Subcutaneous abdominal adipose tissue (tissue), 5 donors: Measurements from ENCODE around the gene AMZ2.
"Not testable (repeated sequence)": the region's sequence is repeated elsewhere in the genome, so short reads cannot be mapped to it uniquely, and the experiment has no call there.

Source experiments
- H3K27ac ChIP-seq: one replicate; pipeline ENCODE4 v1.7.0; 2013; ENCODE audit warnings: low read depth, mild to moderate bottlenecking, inconsistent platforms, low read length, moderate library complexity
- H3K27me3 ChIP-seq, 5 donors: one replicate each; pipeline ENCODE4 v1.7.0; 2013; ENCODE audit warnings: low read length in 5 of 5, inconsistent platforms in 1 of 5; ENCODE audit not compliant: control insufficient read depth in 5 of 5, insufficient read depth in 4 of 5
- H3K36me3 ChIP-seq, 5 donors: one replicate each; pipeline ENCODE4 v1.7.0; 2013; ENCODE audit warnings: low read length in 5 of 5; ENCODE audit not compliant: control insufficient read depth in 5 of 5, insufficient read depth in 5 of 5
- H3K4me1 ChIP-seq, 5 donors: one replicate each; pipeline ENCODE4 v1.7.0; 2013; ENCODE audit warnings: low read length in 5 of 5, mild to moderate bottlenecking in 3 of 5, moderate library complexity in 1 of 5; ENCODE audit not compliant: control insufficient read depth in 5 of 5, insufficient read depth in 5 of 5
- H3K4me3 ChIP-seq, 5 donors: one replicate each; pipeline ENCODE4 v1.7.0; 2013; ENCODE audit warnings: low read length in 5 of 5, low read depth in 1 of 5
- H3K9ac ChIP-seq, 5 donors: one replicate each; pipeline ENCODE4 v1.7.0; 2013; ENCODE audit warnings: low read length in 5 of 5, mild to moderate bottlenecking in 4 of 5, moderate library complexity in 3 of 5
- H3K9me3 ChIP-seq, 5 donors: one replicate each; pipeline ENCODE4 v1.7.0; 2013; ENCODE audit warnings: low read length in 5 of 5; ENCODE audit not compliant: control insufficient read depth in 5 of 5
- donor health status: healthy.
- donor health status: healthy.
- donor health status: healthy.
- donor health status: healthy.
- donor health status: healthy.

Gene AMZ2

DNA sequence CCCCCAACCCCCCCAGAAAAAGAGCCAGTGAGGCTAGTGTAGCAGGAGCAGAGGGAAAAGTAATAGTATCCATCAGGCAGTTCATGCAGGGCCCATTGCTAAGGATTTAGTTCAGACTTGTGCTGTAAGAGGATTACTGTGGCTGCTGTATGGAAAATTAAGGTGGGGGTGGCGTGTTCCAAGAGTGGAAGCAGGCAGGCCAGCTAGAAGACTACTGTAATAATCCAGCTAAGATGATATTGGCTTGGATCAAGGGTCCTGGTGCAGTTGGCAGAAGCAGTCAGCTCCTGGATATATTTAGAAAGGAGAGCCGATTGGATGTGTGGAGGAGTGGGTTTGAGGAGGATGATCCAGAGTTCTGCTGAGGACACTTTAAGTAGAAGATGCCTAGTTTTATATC is 14.6 kb downstream of the AMZ2 start:
- not testable (repeated sequence) for H3K4me3 ChIP-seq, H3K36me3 ChIP-seq, H3K27me3 ChIP-seq, H3K27ac ChIP-seq, H3K9ac ChIP-seq, H3K9me3 ChIP-seq
- peaks cover 0 to 13% (median 8%) of the 10 kb centered on the region in 5 donors for H3K4me1 ChIP-seq

- H3K9ac ChIP-seq, H3K36me3 ChIP-seq, H3K27me3 ChIP-seq, H3K27ac ChIP-seq, H3K9me3 ChIP-seq, H3K4me3 ChIP-seq: not testable (repeated sequence)
- peaks cover 0 to 13% (median 8%) of the 10 kb centered on the region in 5 donors for H3K4me1 ChIP-seq
Measured at GRCh38 chr17:68263101-68263681, 15.3 kb downstream of the AMZ2 start.

DNA sequence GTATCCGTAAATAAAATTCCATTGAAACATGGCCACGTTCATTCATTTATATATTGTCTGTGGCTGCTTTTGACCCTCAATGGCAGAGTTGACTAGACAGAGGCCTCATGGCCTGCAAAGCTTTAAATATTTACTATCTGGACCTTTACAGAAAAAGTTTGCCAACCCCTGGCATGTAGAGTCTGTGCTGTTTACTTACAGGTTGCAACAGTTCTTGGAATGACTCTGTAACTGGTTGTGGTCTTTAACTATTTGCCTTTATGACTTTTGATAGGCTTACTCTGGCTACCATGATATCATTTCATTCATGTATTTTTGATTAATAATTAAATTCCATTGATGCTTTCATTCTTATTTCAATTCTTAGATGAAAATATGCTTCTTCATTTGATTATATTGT is 18.0 kb downstream of the AMZ2 start:
- not testable (repeated sequence) for H3K9me3 ChIP-seq, H3K36me3 ChIP-seq, H3K4me1 ChIP-seq, H3K9ac ChIP-seq, H3K27me3 ChIP-seq, H3K27ac ChIP-seq, H3K4me3 ChIP-seq

- no peak overlapping the region for H3K27ac ChIP-seq
- no peaks in the 10 kb centered on the region for H3K4me1 ChIP-seq
- H3K36me3 ChIP-seq = peaks cover 0 to 7% (median 0%) of the 10 kb centered on the region in 5 donors
Measured at GRCh38 chr17:68273722-68274121, 25.9 kb downstream of the AMZ2 start.

DNA sequence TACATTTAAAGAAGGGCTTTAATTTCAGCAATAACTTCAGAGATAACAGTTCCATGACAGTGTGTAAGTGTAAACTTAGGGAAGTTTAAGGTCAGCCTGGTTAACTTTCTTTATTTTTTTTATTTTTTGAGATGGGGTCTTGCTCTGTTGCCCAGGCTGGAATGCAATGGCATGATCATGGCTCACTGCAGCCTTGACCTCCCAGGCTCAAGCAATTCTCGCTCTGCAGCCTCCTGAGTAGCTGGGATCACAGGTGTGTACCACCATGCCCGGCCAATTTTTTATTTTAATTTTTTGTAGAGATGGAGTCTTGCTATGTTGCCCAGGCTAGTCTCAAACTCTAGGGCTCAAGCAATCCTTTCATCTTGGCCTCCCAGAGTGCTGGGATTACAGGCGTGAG is 28.5 kb downstream of the AMZ2 start:
- H3K4me3 ChIP-seq, H3K36me3 ChIP-seq: not testable (repeated sequence)

More at GRCh38 chr17:68273722-68274121, 25.9 kb downstream of the AMZ2 start:
- Histone ChIP-seq H3K27me3 (no peaks in the 10 kb centered on the region), H3K9ac (no peak overlapping the region), H3K9me3 (peaks cover 4 to 9% (median 7%) of the 10 kb centered on the region in 5 donors), H3K4me3 (no peak overlapping the region)

GRCh38 chr17:68277807-68278206 is 30.0 kb downstream of the AMZ2 start:
- Histone ChIP-seq H3K4me1 (no peaks in the 10 kb centered on the region), H3K9me3 (peaks cover 4 to 9% (median 7%) of the 10 kb centered on the region in 5 donors), H3K36me3 (peaks cover 0 to 7% (median 0%) of the 10 kb centered on the region in 5 donors), H3K9ac (no peak overlapping the region), H3K27me3 (no peaks in the 10 kb centered on the region), H3K27ac (no peak overlapping the region), H3K4me3 (no peak overlapping the region)

More for the DNA sequence above, 28.5 kb downstream of the AMZ2 start:
- H3K9me3 ChIP-seq, H3K9ac ChIP-seq, H3K27ac ChIP-seq, H3K27me3 ChIP-seq, H3K4me1 ChIP-seq: not testable (repeated sequence)

DNA sequence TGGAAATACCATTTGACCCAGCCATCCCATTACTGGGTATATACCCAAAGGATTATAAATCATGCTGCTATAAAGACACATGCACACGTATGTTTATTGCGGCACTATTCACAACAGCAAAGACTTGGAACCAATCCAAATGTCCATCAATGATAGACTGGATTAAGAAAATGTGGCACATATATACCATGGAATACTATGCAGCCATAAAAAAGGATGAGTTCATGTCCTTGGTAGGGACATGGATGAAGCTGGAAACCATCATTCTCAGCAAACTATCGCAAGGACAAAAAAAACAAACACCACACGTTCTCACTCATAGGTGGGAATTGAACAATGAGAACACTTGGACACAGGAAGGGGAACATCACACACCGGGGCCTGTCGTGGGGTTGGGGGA is 34.1 kb downstream of the AMZ2 start:
- H3K36me3 ChIP-seq, H3K4me3 ChIP-seq, H3K9me3 ChIP-seq, H3K4me1 ChIP-seq, H3K27me3 ChIP-seq, H3K9ac ChIP-seq, H3K27ac ChIP-seq: not testable (repeated sequence)

GRCh38 chr17:68288375-68288774 is 40.5 kb downstream of the AMZ2 start:
- no peak overlapping the region for H3K4me3 ChIP-seq
- peaks cover 0 to 30% (median 24%) of the 10 kb centered on the region in 5 donors for H3K4me1 ChIP-seq
- H3K9ac ChIP-seq = no peak overlapping the region
- no peaks in the 10 kb centered on the region for H3K36me3 ChIP-seq
- H3K9me3 ChIP-seq = no peaks in the 10 kb centered on the region
- H3K27me3 ChIP-seq = peaks cover 3 to 16% (median 12%) of the 10 kb centered on the region in 5 donors
- H3K27ac ChIP-seq = no peak overlapping the region

DNA sequence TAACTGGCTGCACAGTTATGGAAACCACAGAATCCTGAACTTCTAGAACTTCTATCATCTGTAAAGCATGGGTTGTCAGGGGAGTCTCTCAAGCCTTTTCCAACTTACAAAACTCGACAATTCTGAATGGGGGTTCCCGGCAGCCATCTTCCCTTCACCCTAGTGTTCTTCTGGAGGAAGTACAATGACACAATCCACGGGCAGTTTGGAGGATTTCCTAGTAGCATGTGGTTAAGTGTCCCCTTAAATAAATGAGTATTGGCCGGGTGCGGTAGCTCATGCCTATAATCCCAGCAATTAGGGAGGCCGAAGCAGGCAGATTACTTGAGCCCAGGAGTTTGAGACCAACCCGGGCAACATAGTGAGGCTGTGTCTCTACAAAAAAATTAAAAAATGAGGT is 41.0 kb downstream of the AMZ2 start:
- no peak overlapping the region for H3K27ac ChIP-seq
- H3K4me1 ChIP-seq = peaks cover 0 to 30% (median 24%) of the 10 kb centered on the region in 5 donors
- no peak overlapping the region for H3K4me3 ChIP-seq
- H3K36me3 ChIP-seq = no peaks in the 10 kb centered on the region
- peaks cover 3 to 18% (median 15%) of the 10 kb centered on the region in 5 donors for H3K27me3 ChIP-seq
- H3K9ac ChIP-seq = no peak overlapping the region
- no peaks in the 10 kb centered on the region for H3K9me3 ChIP-seq

GRCh38 chr17:68289473-68289872 is 41.6 kb downstream of the AMZ2 start:
- peak overlapping the region in 1 of 5 donors; percentile 72 for H3K4me3 ChIP-seq
- no peak overlapping the region for H3K27ac ChIP-seq
- no peak overlapping the region for H3K9ac ChIP-seq
- peaks cover 0 to 30% (median 24%) of the 10 kb centered on the region in 5 donors for H3K4me1 ChIP-seq
- H3K9me3 ChIP-seq = no peaks in the 10 kb centered on the region
- H3K27me3 ChIP-seq = peaks cover 3 to 23% (median 17%) of the 10 kb centered on the region in 5 donors
- no peaks in the 10 kb centered on the region for H3K36me3 ChIP-seq
